ENCODE results near the gene CEMIP.

GRCh38 chr15:80773792-80774352 lies 5.3 kb upstream of the CEMIP start:
- TF ChIP-seq CTCF (optimal IDR thresholded peaks at IDR 0.05 in 1 of 3, IDR thresholded peaks at IDR 0.05 in 1 of 3, conservative IDR thresholded peaks at IDR 0.05 in 1 of 3; ENCODE audit: extremely low read depth in 1 of 3, insufficient read depth in 2 of 3, low read length in 3 of 3) (no peak), EZH2 (IDR thresholded peaks at IDR 0.05; ENCODE audit: low read length) (no peak)

All from keratinocyte (primary cell).